NCI-H510A treated with DMSO at 0.1 percent for 48 hours (cell line): ENCODE results near the gene MRPL40.

ENCODE experiments used
- DNase-seq: peaks from one replicate; lab custom pipeline; 2025; lab: John Stamatoyannopoulos, UW

MRPL40 gene

DNA sequence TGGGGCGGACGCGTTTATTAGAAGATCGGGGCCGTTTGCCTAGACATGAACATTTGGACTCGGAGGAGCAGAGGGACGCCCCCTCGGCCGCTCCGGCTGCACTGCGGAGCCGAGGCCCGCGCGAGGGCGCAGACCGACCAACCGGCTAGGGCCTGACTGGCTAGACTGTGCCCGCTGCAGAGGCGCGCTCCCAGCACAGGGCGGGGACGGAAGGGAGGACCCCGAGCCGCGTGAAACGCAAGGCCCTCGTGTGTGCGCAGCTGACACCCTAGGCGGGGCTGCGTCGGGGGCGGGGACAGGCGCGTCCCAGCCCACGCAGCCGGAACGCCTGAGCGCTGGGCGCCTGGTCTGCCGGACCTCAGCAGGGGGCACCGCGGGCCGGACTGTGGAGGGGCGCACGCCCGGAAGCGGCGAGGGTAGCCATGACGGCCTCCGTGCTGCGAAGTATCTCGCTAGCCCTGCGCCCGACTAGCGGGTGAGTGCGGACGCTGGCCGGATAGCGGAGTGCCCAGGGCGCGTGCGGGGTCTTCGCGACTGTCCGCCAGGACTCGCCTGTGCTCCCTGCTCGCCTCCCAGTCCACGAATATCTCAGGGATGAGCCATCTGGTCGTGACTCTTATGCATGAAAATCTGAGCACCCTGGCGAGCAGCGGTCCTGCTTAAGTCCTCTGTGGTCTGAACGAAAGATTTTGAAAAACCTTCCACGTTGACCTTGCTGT lies at the start of gene MRPL40:
MRPL40 (plus strand) TSS at position 413 of the 719 bp plus-strand sequence; CDS start at position 423, 10 bp downstream.
- DNase-seq = peak; percentile 67

DNA sequence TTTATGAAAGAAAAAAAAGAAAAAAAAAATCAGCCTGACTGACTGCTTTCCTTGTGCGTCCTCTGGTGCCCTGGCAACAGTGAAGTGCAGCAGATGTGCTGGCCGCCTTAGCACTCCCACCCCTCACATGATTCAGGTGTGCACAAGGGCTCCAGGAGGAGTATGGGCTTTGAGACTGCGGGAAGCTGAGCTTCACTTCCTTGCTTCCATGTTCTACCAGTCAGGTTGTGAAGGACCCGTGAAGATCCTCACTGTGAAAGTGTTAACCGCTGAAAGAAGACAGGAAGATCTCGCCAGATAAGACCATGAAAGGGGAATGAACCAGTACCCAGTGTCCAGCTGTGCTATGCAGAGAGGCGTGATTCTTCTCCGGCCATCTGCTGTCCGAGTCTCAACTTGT lies 49.1 kb upstream of the MRPL40 start:
- DNase-seq = no peak

DNA sequence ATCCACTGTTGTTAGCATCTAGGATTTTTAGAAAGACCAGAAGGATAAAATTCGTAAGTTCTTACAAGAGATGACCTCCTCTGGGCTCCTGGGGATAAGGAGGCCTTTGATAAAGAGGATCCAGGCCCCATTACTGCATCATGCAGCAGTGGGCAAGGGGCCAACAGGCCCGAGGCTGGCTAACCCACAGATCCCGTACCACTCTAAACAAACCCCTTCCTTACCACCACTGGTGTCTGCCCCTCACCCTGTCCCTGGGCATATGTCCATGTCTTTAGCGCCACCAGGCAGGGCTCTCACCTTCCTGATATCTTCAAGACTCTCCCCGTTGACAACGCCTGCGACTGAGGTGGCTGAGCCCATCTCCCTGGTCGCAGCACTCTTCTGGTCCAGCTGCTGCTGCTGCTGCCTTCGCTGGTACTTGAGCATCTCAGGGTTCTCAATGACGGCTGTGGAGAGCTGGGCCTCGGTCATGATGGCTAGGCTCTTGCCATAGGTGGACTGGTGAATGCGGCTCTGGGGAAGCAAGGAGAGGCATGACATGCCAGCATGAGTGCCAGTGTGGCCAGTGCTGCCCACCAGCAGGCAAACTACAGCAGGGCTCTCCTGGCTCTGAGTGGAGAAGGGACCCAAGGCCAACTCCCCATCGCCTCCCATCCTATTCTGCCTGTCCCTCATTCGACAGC lies 47.0 kb upstream of the MRPL40 start:
- DNase-seq = no peak

DNA sequence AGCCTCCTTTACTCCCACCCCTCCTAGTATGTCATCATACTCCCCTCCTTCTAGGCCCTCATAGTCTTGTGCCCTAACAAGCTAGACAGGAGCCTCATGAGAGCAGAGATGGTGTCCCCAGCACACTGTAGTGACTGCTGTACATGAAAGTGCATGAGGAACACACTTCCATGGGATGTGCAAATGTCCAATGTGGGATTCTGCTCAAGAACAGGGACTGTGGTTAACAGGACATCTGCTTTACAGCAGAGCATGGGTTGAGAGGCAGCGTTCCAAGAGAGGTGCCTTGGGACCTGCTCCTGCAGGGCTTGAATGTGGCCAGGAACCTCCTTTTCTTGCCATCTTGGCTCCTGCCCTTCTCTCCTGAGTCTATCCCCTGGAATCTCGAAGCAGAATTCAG lies 46.1 kb upstream of the MRPL40 start:
- DNase-seq = no peak

DNA sequence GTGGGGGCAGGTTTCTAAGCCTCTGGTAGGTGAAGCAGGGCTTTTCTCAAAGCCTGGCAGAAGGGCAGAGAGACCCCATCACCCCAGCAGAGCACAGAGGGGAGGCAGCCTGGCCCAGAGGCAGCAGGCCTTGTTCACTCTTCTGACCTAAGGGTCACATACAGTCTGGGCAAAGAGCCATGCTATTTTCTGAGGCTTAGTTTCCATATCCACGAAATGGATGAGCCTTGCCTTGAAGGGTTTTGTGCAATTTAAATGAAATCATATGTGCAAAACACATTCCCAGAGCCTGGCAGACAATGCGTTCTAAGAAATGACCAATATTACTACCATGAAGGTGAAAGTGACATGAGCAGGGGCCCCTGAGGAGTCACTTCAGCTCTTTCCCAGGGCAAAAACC lies 45.3 kb upstream of the MRPL40 start:
- no peak for DNase-seq

DNA sequence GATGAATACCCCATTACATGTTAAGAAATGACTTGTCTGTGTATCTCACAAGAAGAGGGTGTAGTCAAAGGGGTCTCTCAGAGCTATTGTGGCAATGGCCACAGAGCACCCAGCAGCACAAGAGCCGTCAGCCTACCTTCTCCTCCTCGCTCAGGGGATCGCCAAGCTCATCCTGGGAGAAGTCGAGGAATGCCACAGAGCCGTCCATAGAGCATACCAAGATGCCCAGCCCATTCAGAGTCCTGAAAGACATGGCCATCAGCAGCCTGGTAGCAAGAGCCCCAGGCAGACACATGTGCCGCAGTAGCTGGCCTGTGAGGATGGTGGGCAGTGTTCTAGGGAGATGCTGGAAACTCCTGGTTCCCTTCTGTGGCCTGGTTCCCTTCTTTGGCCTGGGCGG lies 44.8 kb upstream of the MRPL40 start:
- no peak for DNase-seq

DNA sequence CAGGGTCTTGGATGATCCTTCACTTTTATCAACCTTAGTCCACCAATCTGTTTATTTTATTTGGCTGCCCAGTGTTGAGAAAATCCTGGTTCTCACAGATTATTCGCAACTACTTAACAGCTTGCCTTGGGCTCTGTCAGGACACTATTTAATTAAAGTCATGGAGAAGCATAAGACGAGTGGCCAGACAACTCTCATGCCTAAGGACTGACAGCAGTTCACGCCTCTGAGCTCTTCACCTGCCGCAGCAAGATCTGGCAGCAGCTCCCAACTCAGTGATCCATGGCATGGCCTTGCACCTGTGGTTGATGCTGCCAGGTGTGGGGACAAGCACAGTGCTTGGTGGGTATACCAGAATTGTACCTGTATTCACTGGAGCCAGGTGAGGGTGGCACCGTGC lies 38.6 kb upstream of the MRPL40 start:
- DNase-seq = peak; percentile 12

DNA sequence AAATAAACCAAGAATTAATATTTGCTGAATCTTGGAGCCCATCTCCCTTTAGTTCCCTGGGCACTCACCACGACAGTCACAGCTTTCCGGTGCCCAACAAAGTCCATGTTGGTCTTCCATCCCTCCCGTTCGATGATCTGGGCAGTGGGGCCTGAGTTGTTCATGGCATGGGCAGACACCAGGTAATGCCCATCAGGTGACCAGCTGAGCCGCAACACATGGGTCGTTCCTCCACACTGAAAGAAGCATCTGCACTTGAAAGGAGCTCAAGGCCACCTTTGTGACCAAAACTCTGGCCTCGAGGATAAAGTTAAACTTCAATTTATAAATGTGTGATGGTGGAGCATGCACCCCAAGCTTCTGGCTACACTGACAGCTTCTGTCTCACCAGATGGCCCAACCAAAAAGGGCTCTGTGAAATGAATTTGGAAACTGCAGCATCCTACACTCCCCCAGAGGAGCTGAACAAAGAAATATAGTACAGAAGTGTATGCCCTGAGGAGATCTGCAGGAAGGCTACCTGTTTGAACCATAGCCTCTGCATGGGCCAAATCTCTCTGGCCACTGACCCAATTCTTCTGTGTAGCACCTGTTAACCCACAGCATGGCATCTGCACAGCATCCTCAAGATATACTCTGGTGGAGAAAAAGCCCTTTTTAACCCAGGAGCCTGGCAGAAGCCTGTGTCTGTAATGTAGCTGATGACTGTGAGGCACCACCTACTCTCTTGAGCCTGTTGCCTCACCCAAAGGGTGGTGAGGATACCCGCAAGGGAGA lies 37.9 kb upstream of the MRPL40 start:
- no peak for DNase-seq

DNA sequence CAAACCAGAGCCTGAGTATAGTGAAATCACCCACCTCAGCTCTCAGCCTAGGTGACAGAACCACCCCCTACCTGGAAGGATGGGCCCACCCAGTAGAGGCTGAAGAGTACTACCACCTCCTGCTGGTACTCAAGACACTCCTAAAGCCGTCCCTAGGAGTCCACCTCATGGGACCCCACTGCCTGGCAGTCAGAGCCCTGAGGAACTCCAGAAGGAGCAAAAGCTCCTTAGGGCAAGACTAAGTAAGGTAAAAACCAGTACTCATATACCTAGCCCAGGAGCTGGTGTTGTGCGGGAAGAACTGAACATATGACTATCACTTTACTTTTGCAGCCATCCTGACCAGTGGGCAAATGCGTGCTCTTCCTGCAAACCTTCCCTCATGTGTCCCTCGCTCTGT lies 37.1 kb upstream of the MRPL40 start:
- no peak for DNase-seq

DNA sequence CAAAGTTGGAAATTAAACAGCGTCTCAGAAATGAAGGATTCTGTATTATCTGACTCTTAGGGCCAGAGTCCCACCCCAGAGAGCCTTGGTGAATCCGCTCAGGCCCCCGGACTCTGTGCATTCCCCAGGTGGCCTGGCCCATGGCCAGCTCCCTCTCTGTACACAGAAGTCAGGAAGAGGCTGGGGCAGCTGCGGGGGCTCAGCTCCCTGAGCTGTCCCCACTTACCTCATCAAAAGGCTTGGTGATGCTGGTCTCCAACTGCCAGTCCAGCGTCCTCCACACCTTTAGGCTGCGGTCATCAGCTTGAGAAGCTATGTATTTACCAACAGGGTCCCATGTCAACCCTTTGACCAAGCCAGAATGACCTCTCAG lies 35.8 kb upstream of the MRPL40 start:
- DNase-seq = no peak

DNA sequence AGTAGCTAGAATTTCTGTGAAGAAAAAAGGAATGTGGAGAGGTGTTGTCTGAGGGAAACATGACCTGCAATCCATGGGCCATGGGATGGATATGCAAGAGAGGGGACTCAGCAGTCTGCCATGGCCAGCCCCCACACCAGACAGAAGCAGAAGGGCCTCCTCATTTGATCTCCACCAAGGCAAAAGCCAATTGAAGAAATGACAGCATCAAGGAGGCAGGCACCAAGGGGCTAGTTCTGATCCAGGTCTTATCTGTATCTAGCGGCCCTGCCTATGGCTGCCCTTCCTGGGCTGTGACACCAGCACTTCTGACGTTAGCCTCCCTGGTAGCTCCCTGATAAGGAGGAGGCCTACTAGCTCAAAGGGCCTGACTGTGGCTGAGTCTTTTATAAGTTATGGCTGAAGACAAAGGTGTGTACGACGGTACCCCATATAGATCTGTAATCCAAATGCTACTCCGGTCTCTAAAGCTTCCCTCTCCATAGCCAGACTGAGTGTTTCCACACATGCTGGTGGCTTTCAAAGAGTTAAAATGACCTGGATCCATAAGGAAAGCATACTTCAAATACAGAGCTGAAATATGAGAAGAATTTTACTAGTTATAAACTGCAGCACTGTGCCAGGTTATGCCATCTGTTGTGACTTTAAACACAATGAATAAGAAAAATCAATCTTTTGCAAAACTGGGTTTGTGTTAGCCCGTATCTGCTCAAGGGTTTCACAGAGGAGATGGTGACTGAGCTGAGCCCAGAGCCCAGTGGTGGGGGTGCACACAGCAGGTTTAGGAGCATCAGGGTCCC lies 35.2 kb upstream of the MRPL40 start:
- DNase-seq = no peak

DNA sequence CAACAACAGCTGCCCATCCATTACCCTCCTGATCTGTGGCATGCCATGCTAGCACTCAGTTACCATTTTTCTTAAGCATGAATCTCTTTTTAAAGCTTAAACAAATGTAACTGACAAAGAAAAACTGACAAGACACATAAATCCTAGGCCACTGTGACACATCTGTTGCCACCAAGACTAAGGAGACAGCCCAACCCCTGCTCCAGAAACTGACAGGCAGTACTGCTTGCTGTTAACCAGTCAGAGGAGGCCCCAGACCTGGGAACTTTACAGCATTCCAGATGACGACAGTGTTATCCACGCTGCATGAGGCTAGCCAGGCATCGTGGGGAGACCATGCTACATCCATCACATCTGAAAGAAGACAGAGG lies 34.6 kb upstream of the MRPL40 start:
- DNase-seq = no peak

DNA sequence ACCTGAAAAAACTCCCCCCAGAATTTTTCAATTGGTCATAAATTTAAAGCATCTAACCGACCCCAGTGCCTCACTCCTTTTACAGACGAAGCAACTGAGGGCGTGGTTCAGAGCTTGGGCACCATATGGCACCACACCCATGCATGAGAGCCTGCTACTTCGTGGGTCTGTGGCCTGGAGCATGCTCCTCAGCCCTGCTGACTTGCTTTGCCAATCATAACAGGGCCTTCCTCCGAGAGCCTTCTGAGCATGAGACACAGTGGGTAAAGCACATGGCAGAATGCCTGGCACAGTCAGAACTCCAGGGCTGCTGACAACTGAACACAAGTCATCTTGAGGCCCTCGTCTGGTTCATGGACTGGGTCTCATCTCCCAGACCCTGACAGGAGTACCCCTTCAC lies 34.1 kb upstream of the MRPL40 start:
- DNase-seq = no peak

DNA sequence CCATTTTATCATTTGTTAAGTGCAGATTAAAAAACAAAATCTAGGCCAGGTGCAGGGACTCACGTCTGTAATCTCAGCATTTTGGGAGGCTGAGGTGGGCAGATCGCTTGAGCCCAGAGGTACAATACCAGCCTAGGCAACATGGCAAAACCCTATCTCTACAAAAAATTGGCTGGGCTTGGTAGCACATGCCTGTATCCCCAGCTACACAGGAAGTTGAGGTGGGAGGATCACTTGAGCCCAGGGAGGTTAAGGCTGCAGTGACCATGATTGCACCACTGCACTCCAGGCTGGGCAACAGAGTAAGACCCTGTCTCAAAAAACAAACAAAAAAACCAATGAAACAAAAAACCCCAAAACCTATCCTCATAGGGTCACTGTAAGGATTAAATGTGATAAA lies 33.7 kb upstream of the MRPL40 start:
- no peak for DNase-seq

DNA sequence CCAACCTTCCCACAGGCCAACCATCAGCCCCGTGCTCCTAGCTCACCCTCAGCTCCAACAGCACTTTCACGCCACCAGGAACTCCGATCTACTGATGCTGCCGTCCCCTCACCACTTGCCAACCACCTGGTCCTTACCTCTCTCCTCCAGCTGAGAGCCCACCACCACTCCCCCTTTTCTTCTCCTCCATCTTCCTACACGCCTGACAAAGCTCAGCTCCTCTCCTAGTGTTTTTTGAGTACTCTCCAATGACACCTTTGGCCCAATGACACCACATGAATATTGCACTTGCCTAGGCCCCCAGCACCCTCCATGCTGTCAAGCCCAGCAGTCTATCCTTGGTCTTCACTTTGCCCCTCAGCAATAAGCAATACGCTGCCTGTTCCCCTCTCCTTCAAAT lies 31.5 kb upstream of the MRPL40 start:
- DNase-seq = no peak

DNA sequence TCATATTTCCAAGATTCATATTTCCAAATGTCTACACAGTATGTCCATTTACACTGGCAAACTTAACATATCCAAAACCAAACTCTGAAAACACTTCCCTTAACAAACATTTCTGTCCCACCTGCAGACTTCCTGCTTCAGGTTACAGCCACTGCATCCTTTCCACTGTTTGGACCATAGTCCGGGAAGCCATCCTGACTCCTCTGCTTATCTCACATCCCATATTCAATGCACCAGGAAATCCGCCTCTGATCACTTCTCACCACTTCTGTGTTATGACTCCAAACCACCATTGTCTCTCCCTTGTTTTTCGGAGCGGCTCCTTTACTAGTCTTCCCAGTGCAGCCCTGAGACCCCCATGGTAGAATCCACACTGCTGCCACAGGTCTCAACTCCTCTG lies 30.9 kb upstream of the MRPL40 start:
- no peak for DNase-seq

DNA sequence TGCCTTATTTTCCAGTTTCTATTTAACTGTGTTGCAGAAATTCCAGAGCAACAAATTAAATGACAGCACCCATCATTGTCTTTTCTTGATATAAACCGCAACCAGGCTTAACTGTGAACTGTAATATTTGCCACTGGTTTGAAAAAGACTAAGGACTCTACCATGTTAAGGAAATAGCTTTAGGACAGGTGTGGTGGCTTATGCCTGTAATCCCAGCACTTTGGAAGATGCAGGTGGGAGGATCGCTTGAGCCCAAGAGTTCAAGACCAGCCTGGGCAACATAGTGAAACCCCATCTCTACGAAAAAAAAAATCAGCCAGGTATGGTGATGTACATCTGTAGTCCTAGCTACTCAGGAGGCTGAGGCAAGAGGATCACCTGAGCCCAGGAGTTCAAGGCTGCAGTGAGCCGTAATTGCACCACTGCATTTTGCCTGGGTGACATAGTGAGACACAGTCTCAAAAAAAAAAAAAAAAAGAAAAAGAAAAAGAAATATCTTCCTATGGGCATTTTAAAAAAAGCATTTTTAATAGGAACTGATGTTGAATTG lies 29.6 kb upstream of the MRPL40 start:
- no peak for DNase-seq

DNA sequence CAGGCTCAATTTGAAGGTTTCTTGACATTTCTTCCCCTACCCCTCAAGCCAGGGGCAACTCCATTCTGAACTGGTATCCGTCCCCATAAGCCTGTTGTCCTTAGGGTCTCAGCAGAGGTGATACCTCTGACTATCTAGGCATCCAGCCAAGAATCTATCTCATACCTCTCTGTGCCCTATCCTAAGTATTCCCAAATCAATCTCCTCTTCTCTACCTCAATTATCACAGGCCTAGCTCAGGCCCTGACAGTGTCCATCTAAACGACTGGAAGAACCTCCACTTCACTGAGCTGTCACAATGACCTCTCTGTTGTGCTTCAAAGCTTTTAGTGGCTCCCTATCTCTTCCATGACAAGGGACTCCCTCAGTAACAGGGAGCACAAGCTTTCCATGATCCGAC lies 27.7 kb upstream of the MRPL40 start:
- DNase-seq = no peak

DNA sequence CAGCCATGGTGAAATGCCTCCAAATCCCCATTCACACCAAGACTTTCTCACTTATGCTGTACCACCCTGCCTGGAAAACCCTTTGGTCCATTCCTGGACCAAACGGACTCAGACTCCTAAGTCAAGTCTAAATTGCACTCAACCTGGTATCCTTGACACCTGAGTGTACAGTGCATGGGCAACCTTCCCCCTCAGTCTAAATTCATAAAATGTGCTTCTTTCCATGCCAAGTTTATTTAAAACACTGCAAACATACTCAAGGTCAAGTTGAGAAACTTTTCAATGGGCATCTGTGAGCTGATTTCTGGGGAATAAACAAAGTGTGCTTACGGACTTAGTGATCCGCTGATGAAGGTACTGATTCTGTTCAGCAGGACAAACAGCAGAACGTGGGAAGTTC lies 27.2 kb upstream of the MRPL40 start:
- no peak for DNase-seq

DNA sequence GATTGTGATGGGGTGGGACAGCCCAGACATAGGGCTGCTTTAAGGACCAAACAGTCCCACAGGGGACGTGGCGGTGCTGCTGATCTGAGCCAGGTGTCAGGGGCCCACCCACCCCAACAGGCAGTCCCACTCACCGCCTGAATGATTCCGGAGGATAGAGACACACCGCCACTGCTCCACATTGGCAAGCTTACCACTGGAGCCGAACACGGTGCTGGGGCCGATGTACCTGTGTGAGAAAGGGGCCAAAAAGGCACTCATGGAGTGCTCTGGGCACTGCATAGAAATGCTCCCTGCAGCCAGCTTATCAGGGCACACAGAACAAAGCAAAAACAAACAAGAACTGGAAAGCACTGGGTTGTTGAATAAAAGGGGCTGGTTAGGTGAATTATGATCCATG lies 26.7 kb upstream of the MRPL40 start:
- DNase-seq = no peak

DNA sequence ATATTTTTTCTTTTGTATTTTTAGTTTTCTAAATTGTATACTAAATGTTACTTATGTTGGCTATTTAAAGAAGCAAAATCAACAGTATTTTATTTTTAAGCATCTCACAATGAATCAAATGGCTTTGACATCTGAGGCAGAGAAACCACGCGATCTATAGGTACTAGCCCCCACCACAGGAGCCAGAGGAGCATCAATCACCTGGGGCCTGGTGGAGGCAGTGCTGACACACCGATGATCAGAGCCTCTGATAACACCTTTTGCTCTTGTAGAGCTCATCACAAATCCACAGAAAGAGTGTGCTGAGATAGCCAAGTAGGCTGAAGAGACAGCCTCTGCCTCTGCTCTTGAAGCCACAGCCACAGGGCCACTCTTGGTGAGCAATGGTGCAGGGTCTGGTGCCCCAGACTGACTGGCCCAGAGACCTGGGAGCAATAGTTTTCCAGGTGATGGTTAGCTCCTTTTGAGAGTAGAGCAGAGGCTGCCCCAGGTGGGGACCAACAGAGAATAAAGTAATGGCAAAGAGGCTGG lies 26.0 kb upstream of the MRPL40 start:
- DNase-seq = no peak

DNA sequence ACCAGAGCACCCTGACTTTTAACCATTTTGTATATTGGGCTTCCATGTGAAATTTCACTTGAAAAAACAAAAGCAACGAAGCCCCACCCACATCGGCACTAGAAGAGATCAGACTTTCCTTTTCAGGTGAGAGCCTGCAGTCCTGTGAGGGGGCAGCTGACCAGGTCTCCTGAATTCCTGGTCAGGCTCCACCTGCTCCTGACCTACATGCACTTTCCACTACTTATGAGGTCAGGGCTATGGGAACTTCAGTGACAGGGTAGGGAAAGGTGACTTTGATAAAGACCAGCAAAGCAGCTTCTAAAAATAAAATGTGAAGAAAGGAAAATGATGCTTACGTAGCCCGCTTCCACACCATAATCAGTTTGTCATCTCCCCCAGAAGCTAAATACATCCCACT lies 25.5 kb upstream of the MRPL40 start:
- DNase-seq = no peak
